SK-N-SH treated with all-trans-retinoic acid at 6 μM for 48 hours (cell line): ENCODE measurements around the gene AMMECR1.

Experiments used
- GLIS3 ChIP-seq: fragments of 250-450 bp; sonication (Bioruptor Pico); IDR thresholded peaks from 2 replicates; pipeline ENCODE4 v1.5.0; 2020; ENCODE audit warnings: mild to moderate bottlenecking, moderate library complexity
- ISL1 ChIP-seq: fragments of 250-450 bp; sonication (Bioruptor Pico); IDR thresholded peaks from 2 replicates; pipeline ENCODE4 v2.1.2; 2022; ENCODE audit warnings: mild to moderate bottlenecking, moderate library complexity
- TOX ChIP-seq: fragments of 250-450 bp; sonication (Bioruptor Pico); IDR thresholded peaks from 2 replicates; pipeline ENCODE4 v1.8.0; 2021; ENCODE audit warnings: mild to moderate bottlenecking, moderate library complexity, borderline replicate concordance
- ZC3H10 ChIP-seq: fragments of 250-450 bp; sonication (Bioruptor Pico); IDR thresholded peaks from 2 replicates; pipeline ENCODE4 v1.5.1; 2021; ENCODE audit warnings: mild to moderate bottlenecking, moderate library complexity
- ZFP3 ChIP-seq: fragments of 250-450 bp; sonication (Bioruptor Pico); IDR thresholded peaks from 2 replicates; pipeline ENCODE4 v1.5.0; 2020; ENCODE audit warnings: mild to moderate bottlenecking, moderate library complexity
- TF ChIP-seq, protein P1 (sequence below): fragments of 250-450 bp; sonication (Bioruptor Pico); IDR thresholded peaks from 2 replicates; pipeline ENCODE4 v1.8.0; 2020; ENCODE audit warnings: mild to moderate bottlenecking, moderate library complexity, borderline replicate concordance

DNA sequence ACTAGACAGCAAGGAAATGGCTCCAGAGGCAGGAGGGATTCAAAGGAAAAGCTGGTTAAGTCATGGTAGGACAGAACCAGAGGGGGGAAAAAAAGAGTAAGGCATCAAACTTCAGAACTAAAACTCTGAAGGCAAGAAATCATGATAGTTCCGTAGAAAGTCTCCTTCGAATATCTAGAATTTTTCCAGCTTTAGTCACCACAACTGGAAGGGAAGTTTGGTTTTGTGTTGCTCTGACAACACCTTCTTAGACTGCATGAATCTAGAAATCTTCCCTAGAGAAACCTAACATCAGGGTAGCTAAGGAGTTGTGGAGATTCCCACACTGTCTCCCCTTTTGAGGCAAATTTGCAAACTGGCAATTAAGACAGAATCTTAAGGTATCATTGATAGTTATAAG lies 33.7 kb downstream of the AMMECR1 start:
- TF ChIP-seq, protein P1, sequence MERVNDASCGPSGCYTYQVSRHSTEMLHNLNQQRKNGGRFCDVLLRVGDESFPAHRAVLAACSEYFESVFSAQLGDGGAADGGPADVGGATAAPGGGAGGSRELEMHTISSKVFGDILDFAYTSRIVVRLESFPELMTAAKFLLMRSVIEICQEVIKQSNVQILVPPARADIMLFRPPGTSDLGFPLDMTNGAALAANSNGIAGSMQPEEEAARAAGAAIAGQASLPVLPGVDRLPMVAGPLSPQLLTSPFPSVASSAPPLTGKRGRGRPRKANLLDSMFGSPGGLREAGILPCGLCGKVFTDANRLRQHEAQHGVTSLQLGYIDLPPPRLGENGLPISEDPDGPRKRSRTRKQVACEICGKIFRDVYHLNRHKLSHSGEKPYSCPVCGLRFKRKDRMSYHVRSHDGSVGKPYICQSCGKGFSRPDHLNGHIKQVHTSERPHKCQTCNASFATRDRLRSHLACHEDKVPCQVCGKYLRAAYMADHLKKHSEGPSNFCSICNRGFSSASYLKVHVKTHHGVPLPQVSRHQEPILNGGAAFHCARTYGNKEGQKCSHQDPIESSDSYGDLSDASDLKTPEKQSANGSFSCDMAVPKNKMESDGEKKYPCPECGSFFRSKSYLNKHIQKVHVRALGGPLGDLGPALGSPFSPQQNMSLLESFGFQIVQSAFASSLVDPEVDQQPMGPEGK (CRISPR knock-in tag) = no peak
- TF ChIP-seq TOX (CRISPR knock-in tag) (no peak), ZC3H10 (no peak), ISL1 (CRISPR knock-in tag) (no peak), ZFP3 (CRISPR knock-in tag) (no peak), GLIS3 (no peak)
